ENCODE measurements around the gene EPGN.

The EPGN gene

GRCh38 chr4:74330295-74330750 is 22.1 kb downstream of the EPGN start:
- H3K4me3 ChIP-seq (ENCODE audit: low read depth, low read length): no peak overlapping the region
- CTCF ChIA-PET: no interaction called here
- no peaks in the 10 kb centered on the region for H3K9me3 ChIP-seq (ENCODE audit: control insufficient read depth, insufficient read depth, low read depth, low read length)
- H3K36me3 ChIP-seq (ENCODE audit: control insufficient read depth in 2 of 2, insufficient read depth in 1 of 2, low read length in 2 of 2): no peaks in the 10 kb centered on the region
- H3K27ac ChIP-seq (ENCODE audit: extremely low read depth, low read depth, low read length): no peak overlapping the region
- POLR2A ChIA-PET: no interaction called here
- TF ChIP-seq, protein P1, sequence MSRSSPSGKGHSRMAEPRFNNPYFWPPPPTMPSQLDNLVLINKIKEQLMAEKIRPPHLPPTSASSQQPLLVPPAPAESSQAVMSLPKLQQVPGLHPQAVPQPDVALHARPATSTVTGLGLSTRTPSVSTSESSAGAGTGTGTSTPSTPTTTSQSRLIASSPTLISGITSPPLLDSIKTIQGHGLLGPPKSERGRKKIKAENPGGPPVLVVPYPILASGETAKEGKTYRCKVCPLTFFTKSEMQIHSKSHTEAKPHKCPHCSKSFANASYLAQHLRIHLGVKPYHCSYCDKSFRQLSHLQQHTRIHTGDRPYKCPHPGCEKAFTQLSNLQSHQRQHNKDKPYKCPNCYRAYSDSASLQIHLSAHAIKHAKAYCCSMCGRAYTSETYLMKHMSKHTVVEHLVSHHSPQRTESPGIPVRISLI (tag by site-specific recombination; IDR thresholded peaks at IDR 0.05): no peak
- TF ChIP-seq, protein P2, sequence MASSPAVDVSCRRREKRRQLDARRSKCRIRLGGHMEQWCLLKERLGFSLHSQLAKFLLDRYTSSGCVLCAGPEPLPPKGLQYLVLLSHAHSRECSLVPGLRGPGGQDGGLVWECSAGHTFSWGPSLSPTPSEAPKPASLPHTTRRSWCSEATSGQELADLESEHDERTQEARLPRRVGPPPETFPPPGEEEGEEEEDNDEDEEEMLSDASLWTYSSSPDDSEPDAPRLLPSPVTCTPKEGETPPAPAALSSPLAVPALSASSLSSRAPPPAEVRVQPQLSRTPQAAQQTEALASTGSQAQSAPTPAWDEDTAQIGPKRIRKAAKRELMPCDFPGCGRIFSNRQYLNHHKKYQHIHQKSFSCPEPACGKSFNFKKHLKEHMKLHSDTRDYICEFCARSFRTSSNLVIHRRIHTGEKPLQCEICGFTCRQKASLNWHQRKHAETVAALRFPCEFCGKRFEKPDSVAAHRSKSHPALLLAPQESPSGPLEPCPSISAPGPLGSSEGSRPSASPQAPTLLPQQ (tag by site-specific recombination; IDR thresholded peaks at IDR 0.05): no peak
- TF ChIP-seq BCL11A (tag by site-specific recombination; IDR thresholded peaks at IDR 0.05; ENCODE audit: low read depth) (no peak), ZBTB8A (tag by site-specific recombination; IDR thresholded peaks at IDR 0.05) (no peak), ZNF791 (tag by site-specific recombination; IDR thresholded peaks at IDR 0.05) (no peak), ZNF677 (tag by site-specific recombination; IDR thresholded peaks at IDR 0.05) (no peak), ZNF785 (tag by site-specific recombination; IDR thresholded peaks at IDR 0.05) (no peak), ZNF19 (tag by site-specific recombination; IDR thresholded peaks at IDR 0.05; ENCODE audit: low read depth) (no peak), ZEB2 (tag by site-specific recombination; IDR thresholded peaks at IDR 0.05) (no peak), ZNF549 (tag by site-specific recombination; IDR thresholded peaks at IDR 0.05) (no peak), ZNF391 (tag by site-specific recombination; IDR thresholded peaks at IDR 0.05; ENCODE audit: borderline replicate concordance, low read depth) (no peak), ZXDB (tag by site-specific recombination; IDR thresholded peaks at IDR 0.05) (no peak), ZNF514 (tag by site-specific recombination; IDR thresholded peaks at IDR 0.05) (no peak), ZNF621 (tag by site-specific recombination; IDR thresholded peaks at IDR 0.05) (no peak), ZNF2 (tag by site-specific recombination; IDR thresholded peaks at IDR 0.05) (no peak)
- TF ChIP-seq, protein P3, sequence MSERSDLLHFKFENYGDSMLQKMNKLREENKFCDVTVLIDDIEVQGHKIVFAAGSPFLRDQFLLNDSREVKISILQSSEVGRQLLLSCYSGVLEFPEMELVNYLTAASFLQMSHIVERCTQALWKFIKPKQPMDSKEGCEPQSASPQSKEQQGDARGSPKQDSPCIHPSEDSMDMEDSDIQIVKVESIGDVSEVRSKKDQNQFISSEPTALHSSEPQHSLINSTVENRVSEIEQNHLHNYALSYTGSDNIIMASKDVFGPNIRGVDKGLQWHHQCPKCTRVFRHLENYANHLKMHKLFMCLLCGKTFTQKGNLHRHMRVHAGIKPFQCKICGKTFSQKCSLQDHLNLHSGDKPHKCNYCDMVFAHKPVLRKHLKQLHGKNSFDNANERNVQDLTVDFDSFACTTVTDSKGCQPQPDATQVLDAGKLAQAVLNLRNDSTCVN (tag by site-specific recombination; optimal IDR thresholded peaks at IDR 0.05): no peak
- TF ChIP-seq, protein P4, sequence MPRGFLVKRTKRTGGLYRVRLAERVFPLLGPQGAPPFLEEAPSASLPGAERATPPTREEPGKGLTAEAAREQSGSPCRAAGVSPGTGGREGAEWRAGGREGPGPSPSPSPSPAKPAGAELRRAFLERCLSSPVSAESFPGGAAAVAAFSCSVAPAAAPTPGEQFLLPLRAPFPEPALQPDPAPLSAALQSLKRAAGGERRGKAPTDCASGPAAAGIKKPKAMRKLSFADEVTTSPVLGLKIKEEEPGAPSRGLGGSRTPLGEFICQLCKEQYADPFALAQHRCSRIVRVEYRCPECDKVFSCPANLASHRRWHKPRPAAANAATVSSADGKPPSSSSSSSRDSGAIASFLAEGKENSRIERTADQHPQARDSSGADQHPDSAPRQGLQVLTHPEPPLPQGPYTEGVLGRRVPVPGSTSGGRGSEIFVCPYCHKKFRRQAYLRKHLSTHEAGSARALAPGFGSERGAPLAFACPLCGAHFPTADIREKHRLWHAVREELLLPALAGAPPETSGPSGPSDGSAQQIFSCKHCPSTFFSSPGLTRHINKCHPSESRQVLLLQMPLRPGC (tag by site-specific recombination; IDR thresholded peaks at IDR 0.05): no peak
- TF ChIP-seq, protein P5, sequence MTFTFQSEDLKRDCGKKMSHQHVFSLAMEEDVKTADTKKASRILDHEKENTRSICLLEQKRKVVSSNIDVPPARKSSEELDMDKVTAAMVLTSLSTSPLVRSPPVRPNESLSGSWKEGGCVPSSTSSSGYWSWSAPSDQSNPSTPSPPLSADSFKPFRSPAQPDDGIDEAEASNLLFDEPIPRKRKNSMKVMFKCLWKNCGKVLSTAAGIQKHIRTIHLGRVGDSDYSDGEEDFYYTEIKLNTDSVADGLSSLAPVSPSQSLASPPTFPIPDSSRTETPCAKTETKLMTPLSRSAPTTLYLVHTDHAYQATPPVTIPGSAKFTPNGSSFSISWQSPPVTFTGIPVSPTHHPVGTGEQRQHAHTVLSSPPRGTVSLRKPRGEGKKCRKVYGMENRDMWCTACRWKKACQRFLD (tag by site-specific recombination; IDR thresholded peaks at IDR 0.05): no peak
- TF ChIP-seq, protein P6, sequence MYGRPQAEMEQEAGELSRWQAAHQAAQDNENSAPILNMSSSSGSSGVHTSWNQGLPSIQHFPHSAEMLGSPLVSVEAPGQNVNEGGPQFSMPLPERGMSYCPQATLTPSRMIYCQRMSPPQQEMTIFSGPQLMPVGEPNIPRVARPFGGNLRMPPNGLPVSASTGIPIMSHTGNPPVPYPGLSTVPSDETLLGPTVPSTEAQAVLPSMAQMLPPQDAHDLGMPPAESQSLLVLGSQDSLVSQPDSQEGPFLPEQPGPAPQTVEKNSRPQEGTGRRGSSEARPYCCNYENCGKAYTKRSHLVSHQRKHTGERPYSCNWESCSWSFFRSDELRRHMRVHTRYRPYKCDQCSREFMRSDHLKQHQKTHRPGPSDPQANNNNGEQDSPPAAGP (tag by site-specific recombination; IDR thresholded peaks at IDR 0.05): no peak
- H3K4me1 ChIP-seq (ENCODE audit: control insufficient read depth, insufficient read depth, low read length): no peaks in the 10 kb centered on the region

Measured in HEK293 (cell line).